Measurements from ENCODE around the gene CDC14A. TPM values are rescaled to one million over a fixed set of nuclear protein-coding genes. Genes with fewer than 3 reads are reported as not detected.
"Not testable (repeated sequence)": the region's sequence is repeated elsewhere in the genome, so short reads cannot be mapped to it uniquely, and the experiment has no call there.

The CDC14A gene
- total RNA-seq, 1 experiment from 2014 or later: 4.6 TPM

- DNase-seq (ENCODE audit: low read depth): no peak
These were observed 52.5 kb downstream of the CDC14A start for GRCh38 chr1:100404821-100405220.

DNA sequence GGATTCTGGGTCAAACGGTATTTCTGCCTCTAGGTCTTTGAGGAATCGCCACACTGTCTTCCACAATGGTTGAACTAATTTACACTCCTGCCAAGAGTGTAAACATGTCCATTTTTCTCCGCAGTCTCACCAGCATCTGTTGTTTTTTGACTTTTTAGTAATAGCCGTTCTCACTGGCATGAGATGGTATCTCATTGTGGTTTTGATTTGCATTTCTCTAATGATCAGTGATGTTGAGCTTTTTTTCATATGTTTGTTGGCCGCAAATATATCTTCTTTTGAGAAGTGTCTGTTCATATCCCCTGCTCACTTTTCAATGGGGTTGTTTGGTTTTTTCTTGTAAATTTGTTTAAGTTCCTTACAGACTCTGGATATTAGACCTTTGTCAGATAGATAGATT is 53.6 kb downstream of the CDC14A start:
- DNase-seq (ENCODE audit: low read depth): not testable (repeated sequence)

- not testable (repeated sequence) for DNase-seq (ENCODE audit: low read depth)
These were observed 55.1 kb downstream of the CDC14A start for GRCh38 chr1:100407390-100407789.

GRCh38 chr1:100411019-100411418 is 58.7 kb downstream of the CDC14A start:
- no peak for DNase-seq (ENCODE audit: low read depth)

DNA sequence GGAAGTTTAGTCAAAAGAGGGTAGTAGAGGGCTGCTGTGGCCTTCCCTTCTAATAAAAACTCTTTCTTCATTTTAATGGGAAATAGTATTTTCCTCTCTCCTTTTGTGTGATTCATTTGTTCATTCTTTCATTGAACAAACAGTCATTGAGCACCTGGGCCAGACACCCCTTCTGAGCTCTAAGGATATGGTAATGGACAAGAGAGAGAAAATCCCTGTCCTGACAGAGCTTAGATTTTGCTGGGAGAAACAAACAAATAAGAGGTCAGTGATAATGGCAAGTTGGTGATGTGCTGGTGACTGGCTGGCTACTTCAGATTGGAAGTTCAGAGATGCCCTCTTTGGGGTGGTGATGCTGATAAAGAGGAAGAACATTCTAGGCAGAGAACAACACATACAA is 59.3 kb downstream of the CDC14A start:
- no peak for DNase-seq (ENCODE audit: low read depth)

DNA sequence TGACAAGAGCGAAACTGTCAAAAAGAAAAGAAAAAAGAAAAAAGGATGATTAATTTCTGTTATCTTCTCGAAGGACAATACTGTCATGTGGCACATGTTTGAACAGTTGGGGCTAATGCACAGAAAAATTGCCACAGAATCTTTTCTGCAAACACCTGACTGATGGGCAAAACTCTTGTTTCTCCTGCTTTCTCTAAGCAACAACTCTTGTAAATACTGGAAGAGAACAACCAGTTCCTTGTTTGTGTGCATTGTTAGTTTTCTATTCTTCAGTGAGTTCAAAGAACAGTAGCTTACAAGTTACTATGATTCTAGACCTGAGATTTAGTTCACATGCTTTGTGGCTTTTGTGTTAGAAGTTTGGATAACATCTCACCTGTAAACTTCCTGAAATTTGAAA is 60.7 kb downstream of the CDC14A start:
- DNase-seq (ENCODE audit: low read depth): no peak

GRCh38 chr1:100414693-100415497 is 62.6 kb downstream of the CDC14A start:
- DNase-seq (ENCODE audit: low read depth): no peak

DNA sequence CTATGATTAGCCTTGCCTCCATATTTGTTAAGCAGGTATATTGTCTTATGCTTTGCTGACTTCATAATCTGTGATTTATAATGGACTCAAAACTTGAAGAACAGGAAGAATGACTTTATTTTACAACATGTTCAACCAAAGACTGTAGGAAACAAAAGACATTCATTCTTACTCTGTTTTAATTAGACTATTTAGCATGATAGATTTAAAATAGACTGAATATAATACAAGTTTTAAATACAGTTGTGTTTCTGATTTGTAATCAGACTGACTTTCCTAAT is 63.1 kb downstream of the CDC14A start:
- no peak for DNase-seq (ENCODE audit: low read depth)

DNA sequence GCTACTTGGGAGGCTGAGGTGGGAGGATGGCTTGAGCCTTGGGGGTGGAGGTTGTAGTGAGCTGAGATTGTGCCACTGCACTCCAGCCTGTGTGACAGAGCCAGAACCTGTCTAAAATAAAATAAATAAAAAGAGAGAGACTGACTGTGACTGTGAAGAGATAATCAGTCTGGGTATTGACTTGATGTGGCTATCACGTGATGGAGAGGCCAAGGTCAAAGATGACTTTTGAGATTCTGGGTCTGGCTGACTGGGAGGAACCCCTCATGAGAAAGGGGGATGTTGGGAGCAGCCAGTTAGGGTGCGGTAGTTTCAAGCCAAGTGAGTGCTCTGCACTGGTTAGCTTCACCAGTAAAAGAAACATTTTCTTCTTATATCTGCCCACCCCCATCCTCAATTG is 66.8 kb downstream of the CDC14A start:
- no peak for DNase-seq (ENCODE audit: low read depth)

DNA sequence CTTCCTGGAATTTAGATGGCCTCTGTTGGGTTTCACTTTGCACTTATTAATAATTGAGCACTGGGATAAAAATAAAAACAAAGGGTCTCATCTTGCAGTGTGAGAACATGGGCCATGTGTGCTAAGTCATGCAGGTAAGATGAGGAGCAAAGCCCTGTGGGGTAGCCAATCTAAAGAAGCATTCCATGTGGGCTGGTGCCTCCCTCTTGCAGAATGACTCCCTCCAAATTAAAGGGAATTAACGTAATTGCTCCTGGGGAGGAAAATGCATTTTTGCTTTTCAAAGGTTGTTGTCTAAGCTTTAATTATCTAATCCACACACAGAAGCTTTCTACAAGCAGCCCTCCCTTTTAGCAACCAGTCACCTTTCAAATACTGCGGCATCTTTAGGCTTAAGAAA is 69.8 kb downstream of the CDC14A start:
- no peak for DNase-seq (ENCODE audit: low read depth)

DNA sequence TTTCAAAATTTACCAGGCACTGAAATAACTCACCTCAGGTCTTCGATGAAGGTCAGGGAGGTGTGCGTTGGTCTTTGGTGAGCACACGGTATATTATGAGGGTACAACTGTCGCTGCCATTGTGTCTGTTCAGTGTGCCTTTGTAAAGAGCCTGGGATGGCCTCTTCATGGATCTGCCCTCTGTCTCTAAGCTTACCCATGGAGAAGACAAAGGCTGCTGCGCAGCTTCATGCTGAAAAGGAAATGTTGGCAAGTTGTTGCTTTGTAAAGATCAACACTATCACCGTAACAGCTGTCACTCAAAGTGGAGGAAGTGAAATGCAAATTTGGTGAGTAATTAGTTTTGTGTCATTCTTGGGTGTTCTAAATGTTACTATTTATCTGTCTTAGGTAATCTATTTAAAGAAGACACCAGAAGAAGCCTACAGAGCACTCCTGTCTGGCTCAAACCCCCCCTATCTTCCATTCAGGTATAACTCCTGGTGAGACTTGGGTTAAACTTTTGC is 71.6 kb downstream of the CDC14A start:
- no peak for DNase-seq (ENCODE audit: low read depth)

GRCh38 chr1:100428160-100428559 is 75.9 kb downstream of the CDC14A start:
- DNase-seq (ENCODE audit: low read depth): no peak

DNA sequence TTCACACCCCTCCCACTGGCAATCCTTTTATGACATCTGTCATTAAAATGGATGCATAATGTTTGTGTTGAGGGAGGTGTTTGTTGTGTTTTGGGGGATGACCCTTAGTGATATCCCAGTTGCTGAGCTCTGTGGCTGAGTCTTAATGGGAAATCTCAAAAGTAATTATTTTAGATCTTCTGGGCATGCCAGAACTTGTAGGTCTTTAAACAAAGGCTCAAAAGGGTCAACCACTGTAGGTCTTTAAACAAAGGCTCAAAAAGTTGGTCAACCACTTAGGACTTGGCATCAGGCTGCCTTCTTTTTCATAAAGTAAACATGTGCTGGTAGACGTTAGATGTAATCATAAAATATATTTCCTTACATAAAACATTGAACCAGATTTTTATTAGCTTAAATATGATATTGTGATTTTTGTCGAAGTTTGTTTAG is 78.0 kb downstream of the CDC14A start:
- no peak for DNase-seq (ENCODE audit: low read depth)

DNA sequence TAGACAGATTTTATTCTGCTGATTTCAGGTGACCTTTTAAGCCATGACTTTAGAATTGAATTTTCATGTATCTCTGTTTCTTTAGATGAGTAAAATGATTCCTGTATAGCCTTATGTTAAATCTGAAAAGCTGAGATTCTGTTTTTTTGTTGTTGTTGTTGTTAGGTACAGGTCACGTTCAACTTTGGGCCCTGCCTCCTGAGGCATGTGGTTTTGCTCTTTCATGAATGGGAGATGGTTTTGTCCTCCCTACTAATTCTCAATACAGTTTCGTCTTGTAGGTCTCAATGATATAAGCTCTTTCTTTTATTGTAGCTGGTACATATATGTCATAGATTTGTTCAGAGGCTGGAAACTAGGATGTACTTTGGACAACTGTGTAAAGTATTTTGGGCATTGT is 79.6 kb downstream of the CDC14A start:
- no peak for DNase-seq (ENCODE audit: low read depth)

DNA sequence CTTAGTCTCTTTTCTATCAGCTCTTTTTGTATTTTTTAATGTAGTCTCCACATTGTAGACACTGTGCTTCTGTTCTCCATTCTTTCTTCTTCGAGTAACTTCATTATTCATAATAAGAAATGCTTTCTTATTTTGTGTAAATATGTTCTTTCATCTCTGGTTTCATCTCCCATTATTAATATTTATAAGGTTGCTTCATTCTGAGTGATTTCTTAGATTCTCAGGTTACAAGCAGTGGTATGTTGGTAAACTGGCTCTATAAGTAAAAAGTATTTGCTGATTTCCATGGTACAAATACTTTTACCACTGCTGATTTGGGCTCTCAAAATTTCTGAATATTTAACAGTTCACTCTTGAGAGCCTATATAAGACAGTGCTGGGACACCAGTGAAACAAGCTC is 81.3 kb downstream of the CDC14A start:
- DNase-seq (ENCODE audit: low read depth): no peak

DNA sequence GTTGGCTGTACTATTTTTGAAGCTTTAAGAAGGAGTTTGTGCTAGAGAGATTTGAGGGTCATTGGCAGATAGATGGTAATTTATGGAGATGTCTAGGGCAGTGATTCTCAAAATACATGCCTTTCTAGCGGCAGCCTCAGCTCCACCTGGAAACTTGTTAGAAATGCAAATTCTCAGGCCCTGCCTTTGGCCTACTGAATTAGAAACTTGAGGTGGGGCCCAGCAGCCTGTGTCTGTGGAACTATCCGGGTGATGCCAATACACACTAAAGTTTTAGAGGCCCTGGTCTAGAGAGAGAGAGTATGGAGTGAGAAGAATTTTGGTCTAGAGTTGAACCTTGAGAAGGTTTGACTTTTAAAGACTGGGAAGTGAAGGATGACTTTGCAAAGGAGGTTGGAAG is 82.5 kb downstream of the CDC14A start:
- DNase-seq (ENCODE audit: low read depth): no peak

GRCh38 chr1:100438375-100438774 is 86.1 kb downstream of the CDC14A start:
- no peak for DNase-seq (ENCODE audit: low read depth)

DNA sequence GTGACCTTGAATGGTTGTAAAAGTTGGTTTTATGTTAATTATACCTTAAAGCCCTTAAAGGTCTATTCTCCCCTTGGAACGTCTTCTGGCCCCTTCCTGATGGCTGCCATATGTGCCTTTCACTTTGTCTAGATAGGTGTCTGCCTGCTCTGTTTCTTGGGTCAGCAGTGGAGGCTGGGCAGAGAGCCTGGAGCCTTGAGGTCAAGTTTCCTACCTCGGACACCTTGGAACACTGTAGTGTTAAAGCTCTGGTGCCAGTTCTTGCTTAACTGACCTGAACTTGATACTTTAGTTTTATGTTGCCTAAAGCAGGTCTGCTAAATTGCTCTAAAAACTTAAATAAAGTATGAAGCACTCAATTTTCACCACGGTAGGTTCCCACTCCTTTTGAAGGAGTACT is 86.5 kb downstream of the CDC14A start:
- no peak for DNase-seq (ENCODE audit: low read depth)

GRCh38 chr1:100440075-100440809 is 87.9 kb downstream of the CDC14A start:
- DNase-seq (ENCODE audit: low read depth): no peak

DNA sequence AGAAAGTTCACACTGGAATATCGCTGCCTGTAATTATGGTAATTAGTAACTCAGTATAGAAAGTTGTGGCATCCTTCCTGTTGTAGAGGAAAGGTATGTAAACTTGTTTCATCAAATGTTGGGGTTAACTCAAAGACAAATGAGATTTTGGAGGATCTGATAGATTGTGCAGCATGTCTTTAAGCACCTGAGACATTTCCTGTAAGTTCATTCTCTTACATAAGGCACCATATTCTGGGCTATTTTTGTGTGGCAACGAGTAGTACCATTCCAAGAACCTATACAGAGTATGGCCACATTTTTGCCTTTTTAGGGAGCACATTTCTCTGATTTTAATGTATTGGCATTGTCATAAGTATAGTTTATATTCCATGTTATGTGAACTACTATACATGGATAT is 88.8 kb downstream of the CDC14A start:
- DNase-seq (ENCODE audit: low read depth): no peak

GRCh38 chr1:100441651-100442050 is 89.3 kb downstream of the CDC14A start:
- no peak for DNase-seq (ENCODE audit: low read depth)

- peak; percentile 77 for DNase-seq (ENCODE audit: low read depth)
These were observed 91.7 kb downstream of the CDC14A start for GRCh38 chr1:100443811-100444571.

DNA sequence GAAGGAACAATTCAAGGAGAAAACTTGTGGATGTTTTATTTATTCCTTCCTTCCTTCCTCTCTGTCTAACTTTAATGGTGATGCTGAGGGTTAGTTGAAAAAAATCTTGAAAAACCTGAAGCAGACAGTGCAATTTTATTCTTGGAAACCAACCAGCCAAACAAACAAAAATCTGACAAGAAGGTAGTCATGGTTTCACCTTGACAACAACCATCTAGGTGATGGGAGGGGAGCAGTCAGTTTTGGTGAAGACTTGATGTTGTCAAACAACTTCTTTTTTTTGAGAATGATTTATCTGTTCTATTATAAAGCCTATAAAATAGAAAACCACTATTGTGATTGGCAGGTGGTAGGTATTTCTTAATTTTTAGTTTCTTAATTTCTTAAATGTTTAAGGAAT is 93.3 kb downstream of the CDC14A start:
- DNase-seq (ENCODE audit: low read depth): no peak

Data from Daoy (cell line).